Endothelial cell of umbilical vein (primary cell): ENCODE data around the gene UBE3D. TPM values are rescaled to one million over a fixed set of nuclear protein-coding genes. Genes with fewer than 3 reads are reported as not detected.

Experiments used
- BruUV-seq: library from RNA; stranded (reverse); fragments of 400-500 nt; replicated peaks from 2 replicates; lab custom pipeline; 2021; lab: Mats Ljungman, UMichigan
- CTCF ChIA-PET: fragments of 300-600, 350-600 bp; sonication (Branson Sonifier 250); formaldehyde crosslinking; loops from one replicate; lab custom pipeline; 2021; ENCODE audit warnings: antibody characterized with exemption, inconsistent platforms; lab: Charles Lee
- POLR2A ChIA-PET: fragments of 300-600, 350-600 bp; sonication (Branson Sonifier 250); formaldehyde crosslinking; loops from one replicate; lab custom pipeline; 2021; ENCODE audit warnings: antibody characterized with exemption, inconsistent platforms; lab: Charles Lee
- DNase-seq: peaks from one replicate; pipeline ENCODE4 v3.0.0-alpha.2; 2011; ENCODE audit warnings: low read depth, low spot score
- FAIRE-seq: peaks from 2 replicates; lab custom pipeline; 2011; peaks lifted over from hg19 to GRCh38; lab: Jason Lieb, UNC
- H2AFZ ChIP-seq: 2 replicates; pipeline ENCODE4 v1.6.0; 2012; ENCODE audit warnings: low read depth, low read length, control low read depth, inconsistent platforms
- H3K27ac ChIP-seq: 2 replicates; pipeline ENCODE4 v1.5.1; 2011; ENCODE audit warnings: low read depth, mild to moderate bottlenecking, control low read depth, low read length, moderate library complexity; ENCODE audit not compliant: insufficient read depth
- H3K27me3 ChIP-seq, 2 experiments: 2 replicates each; pipeline versions ENCODE4 v1.6.0 to v1.6.1; 2011; ENCODE audit warnings: low read length in 2 of 2, mixed read lengths in 1 of 2; ENCODE audit not compliant: control insufficient read depth in 2 of 2, insufficient read depth in 2 of 2
- H3K36me3 ChIP-seq, 2 experiments: 2 replicates in 1 of 2; 3 replicates in 1 of 2; pipeline ENCODE4 v1.5.1; 2011; ENCODE audit warnings: low read length in 2 of 2, mild to moderate bottlenecking in 1 of 2, moderate library complexity in 1 of 2; ENCODE audit not compliant: control insufficient read depth in 2 of 2, insufficient read depth in 2 of 2; ENCODE audit errors: extremely low read depth in 1 of 2
- H3K4me1 ChIP-seq: 3 replicates; pipeline ENCODE4 v1.5.1; 2011; ENCODE audit warnings: mild to moderate bottlenecking, low read length; ENCODE audit not compliant: control insufficient read depth, insufficient read depth; ENCODE audit errors: extremely low read depth
- H3K4me2 ChIP-seq: 2 replicates; pipeline ENCODE4 v1.6.1; 2011; ENCODE audit warnings: low read length, control low read depth, mixed read lengths; ENCODE audit not compliant: insufficient read depth
- H3K4me3 ChIP-seq, 3 experiments: fragments of 200-600 bp in 1 of 3; sonication (generic), shearing (Covaris generic) in 1 of 3; replicated peaks in 1 of 3; 2 replicates each; pipeline ENCODE4 v1.5.1; 2011 to 2016; ENCODE audit warnings: control low read depth in 3 of 3, low read length in 3 of 3, mild to moderate bottlenecking in 2 of 3, inconsistent platforms in 1 of 3, low read depth in 1 of 3, moderate library complexity in 1 of 3; ENCODE audit not compliant: insufficient read depth in 1 of 3
- H3K79me2 ChIP-seq: 2 replicates; pipeline ENCODE4 v1.6.0; 2012; ENCODE audit warnings: low read length, inconsistent platforms; ENCODE audit not compliant: control insufficient read depth, insufficient read depth
- H3K9ac ChIP-seq: replicated peaks from 2 replicates; pipeline ENCODE3; 2011; ENCODE audit warnings: low read length, control low read depth; ENCODE audit not compliant: insufficient read depth; ENCODE audit errors: extremely low read depth
- H3K9me1 ChIP-seq: replicated peaks from 3 replicates; pipeline ENCODE4 v1.6.0; 2011; ENCODE audit warnings: mild to moderate bottlenecking, low read length; ENCODE audit not compliant: control insufficient read depth, insufficient read depth; ENCODE audit errors: extremely low read depth
- H3K9me3 ChIP-seq: replicated peaks from 2 replicates; pipeline ENCODE4 v1.5.1; 2012; ENCODE audit warnings: low read length, inconsistent platforms; ENCODE audit not compliant: control insufficient read depth, insufficient read depth
- H4K20me1 ChIP-seq: replicated peaks from 2 replicates; pipeline ENCODE3; 2011; ENCODE audit warnings: mild to moderate bottlenecking, low read length; ENCODE audit not compliant: control insufficient read depth, insufficient read depth; ENCODE audit errors: extremely low read depth
- EZH2 ChIP-seq: IDR thresholded peaks from 2 replicates; pipeline ENCODE4 v1.6.1; 2012; ENCODE audit warnings: borderline replicate concordance, low read depth, mild to moderate bottlenecking, moderate library complexity, low read length, inconsistent platforms; ENCODE audit not compliant: severe bottlenecking
- FOS ChIP-seq: IDR thresholded peaks from 2 replicates; pipeline ENCODE4 v1.6.1; 2011; ENCODE audit warnings: mild to moderate bottlenecking, low read length, moderate library complexity, borderline replicate concordance; ENCODE audit not compliant: insufficient read depth
- GATA2 ChIP-seq: IDR thresholded peaks from 2 replicates; pipeline ENCODE4 v1.7.0; 2011; ENCODE audit warnings: low read depth, mild to moderate bottlenecking, moderate library complexity, mixed read lengths, low read length; ENCODE audit not compliant: insufficient read length, insufficient read depth
- JUN ChIP-seq: IDR thresholded peaks from 2 replicates; pipeline ENCODE4 v1.6.1; 2011; ENCODE audit warnings: borderline replicate concordance, low read depth; ENCODE audit not compliant: insufficient read length, insufficient read depth
- POLR2A ChIP-seq: IDR thresholded peaks from 2 replicates; pipeline ENCODE4 v1.6.1; 2012; ENCODE audit warnings: low read depth, mild to moderate bottlenecking, control low read depth, low read length
- POLR2AphosphoS5 ChIP-seq: IDR thresholded peaks from 2 replicates; pipeline ENCODE4 v1.6.1; 2012; ENCODE audit warnings: low read depth, mild to moderate bottlenecking, control low read depth, low read length, moderate library complexity; ENCODE audit not compliant: insufficient read depth
- dilution Hi-C: fragments of 300-500 bp; cut with MboI; formaldehyde crosslinking; loops from one replicate; pipeline ENCODE4 v1.15.0; 2019; ENCODE audit warnings: low sequenced_read_pairs; ENCODE audit not compliant: extremely low pct_ligation_motif_present
- intact Hi-C: fragments of 100-400 bp; cut with micrococcal nuclease; formaldehyde crosslinking; loops from one replicate; pipeline ENCODE4 v1.10.0; 2022
- polyA plus RNA-seq, 4 experiments: library from polyadenylated mRNA; depleted of rRNA in 3 of 4; stranded (reverse) in 3 of 4; unstranded in 1 of 4; fragments of >200 nt; gene quantifications; 2 replicates each; pipeline versions ENCODE4 v1.2.1 to v1.2.3, GENCODE V29; 2011 to 2012; ENCODE audit warnings: missing spikeins in 1 of 4
- total RNA-seq: library from RNA; stranded (reverse); gene quantifications from 2 replicates; pipeline ENCODE4 v1.2.3, GENCODE V29; 2021
- TF ChIP-seq, protein P1 (sequence below): IDR thresholded peaks from 2 replicates; pipeline ENCODE4 v1.6.1; 2011; ENCODE audit not compliant: insufficient read depth, insufficient read length

The UBE3D gene
- total and polyA plus RNA-seq, 2 donors (not counting 3 experiments of a cell fraction or from before 2014, with no cell fraction given) = 1.9 to 6.2 TPM

DNA sequence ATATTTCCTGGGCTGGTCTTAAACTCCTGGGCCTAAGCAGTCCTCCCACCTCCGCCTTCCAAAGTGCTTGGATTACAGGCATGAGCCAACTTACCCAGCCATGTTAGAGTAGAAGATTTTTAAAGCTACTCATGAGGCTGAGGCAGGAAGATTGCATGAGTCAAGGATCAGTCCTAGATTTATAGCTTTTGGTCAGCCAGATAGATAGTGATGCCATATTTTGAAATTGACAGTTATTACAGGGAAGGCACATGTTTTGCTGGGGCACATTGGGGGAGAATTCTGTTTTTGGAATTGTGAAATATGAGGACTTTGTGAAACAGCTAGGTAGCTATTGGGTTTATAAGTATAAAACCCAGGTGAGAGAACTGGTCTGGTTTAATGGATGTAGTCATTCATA lies 42.7 kb upstream of the UBE3D start:
- no peak for DNase-seq
- intact Hi-C loops = no loop called here
- no peaks in the 10 kb centered on the region for H3K79me2 ChIP-seq
- no peak overlapping the region for H3K4me2 ChIP-seq
- BruUV-seq = no TSS peak
- no peak overlapping the region for H3K9ac ChIP-seq
- H3K36me3 ChIP-seq = no peaks in the 10 kb centered on the region
- no peak overlapping the region for H3K27ac ChIP-seq
- no peaks in the 10 kb centered on the region for H4K20me1 ChIP-seq
- H2AFZ ChIP-seq = no peak overlapping the region
- H3K9me1 ChIP-seq = no peaks in the 10 kb centered on the region
- no peaks in the 10 kb centered on the region for H3K27me3 ChIP-seq
- H3K4me3 ChIP-seq = no peak overlapping the region
- H3K9me3 ChIP-seq = no peaks in the 10 kb centered on the region
- no peak for FAIRE-seq
- ChIA-PET CTCF (interaction anchor here (1.3 kb wide), 1 partner anchor 108 kb away, joined by 3 read pairs; no protein-coding TSS in a partner anchor), POLR2A (no interaction called here)
- dilution Hi-C loops = no loop called here
- H3K4me1 ChIP-seq = no peaks in the 10 kb centered on the region
- TF ChIP-seq GATA2 (no peak), POLR2A (no peak), POLR2AphosphoS5 (no peak), FOS (no peak), JUN (no peak)
- TF ChIP-seq, protein P1, sequence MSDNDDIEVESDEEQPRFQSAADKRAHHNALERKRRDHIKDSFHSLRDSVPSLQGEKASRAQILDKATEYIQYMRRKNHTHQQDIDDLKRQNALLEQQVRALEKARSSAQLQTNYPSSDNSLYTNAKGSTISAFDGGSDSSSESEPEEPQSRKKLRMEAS = no peak

GRCh38 chr6:83098589-83098988 lies 32.9 kb upstream of the UBE3D start:
- Histone ChIP-seq H3K4me3 (no peak overlapping the region), H3K36me3 (no peaks in the 10 kb centered on the region), H3K27ac (no peak overlapping the region), H3K79me2 (no peaks in the 10 kb centered on the region), H3K9me3 (no peaks in the 10 kb centered on the region), H3K4me1 (peaks cover 5% of the 10 kb centered on the region), H3K9ac (no peak overlapping the region), H3K27me3 (no peaks in the 10 kb centered on the region), H3K4me2 (no peak overlapping the region), H2AFZ (no peak overlapping the region), H3K9me1 (no peaks in the 10 kb centered on the region), H4K20me1 (no peaks in the 10 kb centered on the region)
- DNase-seq = no peak
- TF ChIP-seq GATA2 (no peak), POLR2A (no peak), POLR2AphosphoS5 (no peak), JUN (no peak), EZH2 (no peak)
- TF ChIP-seq, protein P1 = no peak
- ChIA-PET CTCF (interaction anchor here (1.3 kb wide), 1 partner anchor 31 kb away, joined by 4 read pairs; the partner anchor contains the start of gene DOP1A), POLR2A (no interaction called here)
- intact Hi-C loops (no loop called here), dilution Hi-C loops (loop anchor here (25.0 kb wide), 1 partner anchor 414 kb away; the partner anchor contains the start of gene PRSS35)
- FAIRE-seq = no peak
- no TSS peak for BruUV-seq
